ENCODE data around the gene GSTK1. TPM values are rescaled to one million over a fixed set of nuclear protein-coding genes. Genes with fewer than 3 reads are reported as not detected.

Gene GSTK1
- total and polyA plus RNA-seq, 11 donors, result 123 to 349 (median 278) TPM

GRCh38 chr7:143295870-143296269 lies 32.6 kb downstream of the GSTK1 start:
- no peak overlapping the region for H3K4me3 ChIP-seq
- H3K27ac ChIP-seq, result peak overlapping the region in 1 of 12 donors; percentile 46
- ATAC-seq (no peak), DNase-seq (no peak)
- peaks cover 0 to 98% (median 96%) of the 10 kb centered on the region in 9 donors for H3K36me3 ChIP-seq
- H3K4me1 ChIP-seq, result peaks cover 0 to 44% (median 27%) of the 10 kb centered on the region in 12 donors
- no peaks in the 10 kb centered on the region for H3K27me3 ChIP-seq
- TF ChIP-seq CTCF (IDR thresholded peaks at IDR 0.05) (no peak), POLR2A (IDR thresholded peaks at IDR 0.05) (no peak)
- no peaks in the 10 kb centered on the region for H3K9me3 ChIP-seq
- intact Hi-C loops (cut with DNase I), result loop anchor here in 1 of 10 donors (5.0 kb wide), 1 partner anchor 39 kb away; no protein-coding TSS in a partner anchor

- Histone ChIP-seq H3K27me3 (no peaks in the 10 kb centered on the region), H3K4me1 (peaks cover 0 to 45% (median 21%) of the 10 kb centered on the region in 12 donors), H3K27ac (peak overlapping the region in 2 of 12 donors; percentile 9 to 46), H3K36me3 (peaks cover 0 to 100% (median 99%) of the 10 kb centered on the region in 9 donors), H3K4me3 (no peak overlapping the region), H3K9me3 (no peaks in the 10 kb centered on the region)
- DNase-seq (no peak), ATAC-seq (no peak)
- intact Hi-C loops (cut with DNase I), result loop anchor here in 1 of 10 donors (5.0 kb wide), 1 partner anchor 39 kb away; no protein-coding TSS in a partner anchor
- TF ChIP-seq POLR2A (IDR thresholded peaks at IDR 0.05) (no peak), CTCF (IDR thresholded peaks at IDR 0.05) (no peak)
- 16 to 28% (median 19%) methylated on average over 2 of the region's 2 CpGs for WGBS, 4 donors
Measured at GRCh38 chr7:143296686-143297085, 33.4 kb downstream of the GSTK1 start.

DNA sequence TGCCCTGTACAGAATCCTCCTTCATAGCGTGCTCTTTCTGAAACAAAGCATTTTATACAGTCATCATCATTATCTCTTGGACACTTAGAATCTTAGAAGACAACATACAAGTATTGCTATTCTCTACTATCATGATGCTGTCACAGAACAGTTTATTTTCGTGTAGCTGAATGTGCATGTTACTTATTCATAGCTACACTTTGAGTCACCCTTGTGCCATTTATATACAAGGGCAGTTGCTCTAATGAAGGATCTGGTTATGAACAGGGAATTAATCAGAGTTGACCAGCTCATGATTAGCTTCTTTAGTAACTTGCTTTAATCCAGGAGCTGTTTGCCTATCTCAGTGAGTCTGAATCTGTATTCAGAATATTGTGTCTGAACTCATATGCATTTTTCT lies 36.1 kb downstream of the GSTK1 start:
- Histone ChIP-seq H3K36me3 (peaks cover 0 to 100% (median 99%) of the 10 kb centered on the region in 9 donors), H3K27ac (peak overlapping the region in 5 of 12 donors; percentile 8 to 66 (median 52)), H3K9me3 (no peaks in the 10 kb centered on the region), H3K27me3 (no peaks in the 10 kb centered on the region), H3K4me3 (no peak overlapping the region), H3K4me1 (peaks cover 0 to 48% (median 21%) of the 10 kb centered on the region in 12 donors)
- intact Hi-C loops (cut with DNase I), result loop anchor here in 1 of 10 donors (5.0 kb wide), 1 partner anchor 42 kb away; no protein-coding TSS in a partner anchor
- DNase-seq (no peak), ATAC-seq (peak; percentile 47 to 86 (median 80))
- TF ChIP-seq CTCF (IDR thresholded peaks at IDR 0.05) (no peak), POLR2A (IDR thresholded peaks at IDR 0.05) (no peak)
- WGBS, 4 donors, result 46 to 63% (median 52%) methylated on average over 2 of the region's 2 CpGs

DNA sequence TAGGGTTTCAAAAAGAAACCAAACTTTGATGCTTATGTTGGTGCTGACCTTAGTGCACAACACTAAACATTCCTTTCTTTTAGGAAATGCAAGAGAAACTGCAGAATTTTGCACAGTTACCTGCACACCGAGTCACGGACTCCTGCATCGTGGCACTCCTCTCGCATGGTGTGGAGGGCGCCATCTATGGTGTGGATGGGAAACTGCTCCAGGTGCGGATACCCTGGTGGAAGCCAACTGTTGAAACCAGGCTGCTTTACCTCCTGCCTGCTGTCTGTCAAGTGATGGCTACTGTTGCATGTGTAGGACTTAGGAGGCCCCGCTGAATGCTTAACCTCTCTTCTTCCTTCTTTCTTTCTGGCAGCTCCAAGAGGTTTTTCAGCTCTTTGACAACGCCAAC lies 36.6 kb downstream of the GSTK1 start:
- Histone ChIP-seq H3K27ac (peak overlapping the region in 6 of 12 donors; percentile 8 to 66 (median 55)), H3K27me3 (no peaks in the 10 kb centered on the region), H3K36me3 (peaks cover 0 to 100% (median 99%) of the 10 kb centered on the region in 9 donors), H3K4me1 (peaks cover 0 to 48% (median 21%) of the 10 kb centered on the region in 12 donors), H3K4me3 (no peak overlapping the region), H3K9me3 (no peaks in the 10 kb centered on the region)
- TF ChIP-seq CTCF (IDR thresholded peaks at IDR 0.05), result peak; percentile 24 to 65 (median 46)
- TF ChIP-seq POLR2A (IDR thresholded peaks at IDR 0.05), result no peak
- peak in 1 of 5 donors; percentile 28 for DNase-seq
- ATAC-seq, result peak in 3 of 4 donors; percentile 55 to 70 (median 63)
- intact Hi-C loops (cut with DNase I), result loop anchor here in 5 of 10 donors (5.0 to 10.0 kb wide), 3 partner anchors 38 to 115 kb away; partner anchors contain the start of gene GSTK1 (in 2 of the 5)
- WGBS, 4 donors, result 70 to 79% (median 75%) methylated on average over 8 of the region's 8 CpGs

Data from heart left ventricle (tissue), 16 donors.